Mesendoderm (in vitro differentiated cells): ENCODE results near the gene GOLGA7B.

Experiments used
- DNase-seq: peaks from one replicate; pipeline ENCODE4 v3.0.0; 2013
- H2AK5ac ChIP-seq: 2 replicates; pipeline ENCODE4 v1.6.1; 2013; ENCODE audit warnings: low read length, inconsistent platforms
- H2BK120ac ChIP-seq: 2 replicates; pipeline ENCODE4 v1.6.1; 2013; ENCODE audit warnings: low read depth, mild to moderate bottlenecking, low read length, moderate library complexity, mixed read lengths
- H2BK15ac ChIP-seq: replicated peaks from 2 replicates; pipeline ENCODE4 v1.6.1; 2013; ENCODE audit warnings: low read depth, mild to moderate bottlenecking, moderate library complexity
- H2BK5ac ChIP-seq: 2 replicates; pipeline ENCODE4 v1.6.1; 2013; ENCODE audit warnings: low read length, inconsistent platforms
- H3K18ac ChIP-seq: 2 replicates; pipeline ENCODE4 v1.6.1; 2013; ENCODE audit warnings: mild to moderate bottlenecking, low read length, mixed read lengths
- H3K23ac ChIP-seq: one replicate; pipeline ENCODE4 v1.6.1; 2013; ENCODE audit warnings: low read length
- H3K27ac ChIP-seq: 2 replicates; pipeline ENCODE4 v1.5.1; 2013; ENCODE audit warnings: low read depth, mild to moderate bottlenecking, inconsistent platforms, low read length, moderate library complexity
- H3K27me3 ChIP-seq: 2 replicates; pipeline ENCODE4 v1.6.1; 2013; ENCODE audit warnings: low read length, control low read depth, mild to moderate bottlenecking, inconsistent platforms; ENCODE audit not compliant: insufficient read depth, poor library complexity
- H3K36me3 ChIP-seq: 2 replicates; pipeline ENCODE4 v1.6.1; 2013; ENCODE audit warnings: low read length, inconsistent platforms; ENCODE audit not compliant: control insufficient read depth, insufficient read depth
- H3K4ac ChIP-seq: one replicate; pipeline ENCODE4 v1.6.1; 2013; ENCODE audit warnings: low read depth, mild to moderate bottlenecking, low read length, moderate library complexity
- H3K4me1 ChIP-seq: 2 replicates; pipeline ENCODE4 v1.6.1; 2013; ENCODE audit warnings: low read depth, low read length, inconsistent platforms; ENCODE audit not compliant: control insufficient read depth
- H3K4me2 ChIP-seq: 2 replicates; pipeline ENCODE4 v1.6.1; 2013; ENCODE audit warnings: low read length
- H3K4me3 ChIP-seq: 2 replicates; pipeline ENCODE4 v1.5.1; 2013; ENCODE audit warnings: mild to moderate bottlenecking, low read length
- H3K56ac ChIP-seq: one replicate; pipeline ENCODE4 v1.6.1; 2013; ENCODE audit warnings: low read length
- H3K79me1 ChIP-seq: 2 replicates; pipeline ENCODE4 v1.6.1; 2013; ENCODE audit warnings: low read length, inconsistent platforms
- H3K79me2 ChIP-seq: 2 replicates; pipeline ENCODE4 v1.6.1; 2013; ENCODE audit warnings: mild to moderate bottlenecking, low read length; ENCODE audit not compliant: control insufficient read depth, insufficient read depth
- H3K9ac ChIP-seq: 2 replicates; pipeline ENCODE4 v1.6.1; 2013; ENCODE audit warnings: low read length, inconsistent platforms
- H4K5ac ChIP-seq: one replicate; pipeline ENCODE4 v1.6.1; 2013; ENCODE audit warnings: low read length
- H4K8ac ChIP-seq: one replicate; pipeline ENCODE4 v1.6.1; 2013; ENCODE audit warnings: low read depth, mild to moderate bottlenecking, control low read depth, low read length, moderate library complexity
- WGBS: extraction: QIAGEN DNeasy Blood & Tissue Kit; methylation state at CpG from one replicate; pipeline ENCODE4 v1.1.7; 2013; ENCODE audit warnings: low lambda C conversion rate, missing lambda C conversion rate; ENCODE audit not compliant: insufficient coverage; ENCODE audit errors: extremely low coverage; 5-methylcytosine and 5-hydroxymethylcytosine counted together

The GOLGA7B gene

DNA sequence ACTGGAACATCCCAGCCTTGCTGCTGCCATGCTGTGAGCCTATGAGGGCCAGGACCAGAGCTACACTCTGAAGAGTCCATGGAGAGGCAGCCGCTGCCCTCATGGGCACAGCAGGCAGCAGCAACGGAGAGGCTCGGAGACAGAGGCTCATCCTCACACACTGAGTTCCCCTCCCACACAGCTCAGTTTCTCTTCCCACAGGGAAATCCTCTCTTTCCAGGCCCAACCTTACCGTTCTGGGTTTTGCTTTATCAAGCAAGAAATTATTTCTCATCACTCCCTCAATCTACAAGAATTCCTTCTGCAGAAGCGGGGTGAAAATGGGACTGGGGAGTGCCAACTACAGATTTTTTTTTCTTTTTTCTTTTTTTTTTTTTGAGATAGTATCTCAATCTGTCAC, 36.6 kb downstream of the GOLGA7B start:
- no peak overlapping the region for H3K4ac ChIP-seq
- H3K56ac ChIP-seq, result no peak overlapping the region
- no peaks in the 10 kb centered on the region for H3K36me3 ChIP-seq
- no peaks in the 10 kb centered on the region for H3K79me1 ChIP-seq
- H2BK5ac ChIP-seq, result no peak overlapping the region
- H3K4me2 ChIP-seq, result no peak overlapping the region
- no peak overlapping the region for H3K18ac ChIP-seq
- DNase-seq, result no peak
- no peaks in the 10 kb centered on the region for H3K79me2 ChIP-seq
- no peak overlapping the region for H2BK15ac ChIP-seq
- H3K27me3 ChIP-seq, result no peaks in the 10 kb centered on the region
- H2BK120ac ChIP-seq, result no peak overlapping the region
- H3K27ac ChIP-seq, result no peak overlapping the region
- peaks cover 2% of the 10 kb centered on the region for H3K4me1 ChIP-seq
- no peak overlapping the region for H4K8ac ChIP-seq
- no peak overlapping the region for H3K4me3 ChIP-seq
- H3K23ac ChIP-seq, result no peak overlapping the region
- H2AK5ac ChIP-seq, result no peak overlapping the region
- no CpG with 5 or more reads among the region's 5 CpGs for WGBS
- H3K9ac ChIP-seq, result no peak overlapping the region
- no peak overlapping the region for H4K5ac ChIP-seq

- Histone ChIP-seq H3K27me3 (no peaks in the 10 kb centered on the region), H2BK5ac (no peak overlapping the region), H3K4me1 (peaks cover 2% of the 10 kb centered on the region), H3K9ac (no peak overlapping the region), H2BK15ac (no peak overlapping the region), H3K56ac (no peak overlapping the region), H2BK120ac (no peak overlapping the region), H3K18ac (no peak overlapping the region), H3K27ac (no peak overlapping the region), H3K4ac (no peak overlapping the region), H3K79me2 (no peaks in the 10 kb centered on the region), H2AK5ac (no peak overlapping the region), H4K5ac (no peak overlapping the region), H3K4me2 (no peak overlapping the region), H3K36me3 (no peaks in the 10 kb centered on the region), H3K4me3 (no peak overlapping the region), H3K79me1 (no peaks in the 10 kb centered on the region), H3K23ac (peak overlapping the region; percentile 45), H4K8ac (no peak overlapping the region)
- peak; percentile 56 for DNase-seq
- WGBS, result no CpG with 5 or more reads among the region's 6 CpGs
These were observed 37.8 kb downstream of the GOLGA7B start for GRCh38 chr10:97887399-97887798.

- Histone ChIP-seq H4K5ac (no peak overlapping the region), H3K18ac (no peak overlapping the region), H3K36me3 (no peaks in the 10 kb centered on the region), H3K79me2 (no peaks in the 10 kb centered on the region), H3K4me3 (no peak overlapping the region), H3K4ac (no peak overlapping the region), H4K8ac (no peak overlapping the region), H2BK15ac (no peak overlapping the region), H3K56ac (no peak overlapping the region), H3K79me1 (no peaks in the 10 kb centered on the region), H3K23ac (no peak overlapping the region), H2AK5ac (no peak overlapping the region), H3K9ac (no peak overlapping the region), H3K4me1 (peaks cover 2% of the 10 kb centered on the region), H3K27me3 (no peaks in the 10 kb centered on the region), H3K4me2 (no peak overlapping the region), H3K27ac (no peak overlapping the region), H2BK120ac (no peak overlapping the region), H2BK5ac (no peak overlapping the region)
- no CpG with 5 or more reads among the region's 7 CpGs for WGBS
- DNase-seq, result no peak
These were observed 38.5 kb downstream of the GOLGA7B start for GRCh38 chr10:97888134-97888533.

DNA sequence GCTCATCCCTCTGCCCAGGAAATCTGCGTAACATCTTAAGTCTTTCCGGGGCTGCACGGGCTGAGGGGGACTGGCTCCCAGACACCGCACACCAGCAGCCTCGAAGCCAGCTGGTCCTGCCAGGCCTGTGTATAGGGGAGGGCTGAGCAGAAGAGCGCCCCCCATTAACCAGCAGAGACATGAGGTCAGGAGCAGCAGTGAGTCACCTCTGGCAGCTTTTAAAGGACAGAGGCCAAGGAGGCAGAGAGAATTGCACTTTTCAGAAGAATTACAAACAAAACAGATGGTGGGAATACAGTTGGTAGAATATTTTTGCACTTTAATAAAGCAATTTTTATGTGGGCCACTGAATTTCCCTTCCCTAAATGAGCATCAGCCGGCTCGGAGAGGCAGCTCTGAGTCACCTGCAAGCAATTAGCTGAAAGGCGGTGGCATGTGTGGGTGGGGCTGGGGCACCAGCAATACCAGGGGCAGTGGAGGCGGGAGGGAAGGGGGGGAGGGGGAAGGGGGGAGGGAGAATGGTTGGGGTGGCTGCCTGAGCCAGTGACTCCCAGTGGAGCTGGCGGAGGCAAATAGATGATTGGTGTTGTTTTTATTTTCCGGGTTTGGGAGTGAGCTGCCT, 39.1 kb downstream of the GOLGA7B start:
- Histone ChIP-seq H3K4ac (no peak overlapping the region), H2BK5ac (no peak overlapping the region), H3K9ac (no peak overlapping the region), H3K79me1 (no peaks in the 10 kb centered on the region), H3K27ac (no peak overlapping the region), H2BK15ac (no peak overlapping the region), H3K36me3 (no peaks in the 10 kb centered on the region), H2BK120ac (no peak overlapping the region), H3K4me3 (no peak overlapping the region), H3K4me2 (no peak overlapping the region), H3K18ac (peak overlapping the region; percentile 1), H3K23ac (no peak overlapping the region), H4K8ac (no peak overlapping the region), H3K79me2 (no peaks in the 10 kb centered on the region), H3K56ac (peak overlapping the region; percentile 28), H2AK5ac (no peak overlapping the region), H4K5ac (no peak overlapping the region), H3K4me1 (peaks cover 2% of the 10 kb centered on the region), H3K27me3 (no peaks in the 10 kb centered on the region)
- no CpG with 5 or more reads among the region's 12 CpGs for WGBS
- peak; percentile 79 for DNase-seq

DNA sequence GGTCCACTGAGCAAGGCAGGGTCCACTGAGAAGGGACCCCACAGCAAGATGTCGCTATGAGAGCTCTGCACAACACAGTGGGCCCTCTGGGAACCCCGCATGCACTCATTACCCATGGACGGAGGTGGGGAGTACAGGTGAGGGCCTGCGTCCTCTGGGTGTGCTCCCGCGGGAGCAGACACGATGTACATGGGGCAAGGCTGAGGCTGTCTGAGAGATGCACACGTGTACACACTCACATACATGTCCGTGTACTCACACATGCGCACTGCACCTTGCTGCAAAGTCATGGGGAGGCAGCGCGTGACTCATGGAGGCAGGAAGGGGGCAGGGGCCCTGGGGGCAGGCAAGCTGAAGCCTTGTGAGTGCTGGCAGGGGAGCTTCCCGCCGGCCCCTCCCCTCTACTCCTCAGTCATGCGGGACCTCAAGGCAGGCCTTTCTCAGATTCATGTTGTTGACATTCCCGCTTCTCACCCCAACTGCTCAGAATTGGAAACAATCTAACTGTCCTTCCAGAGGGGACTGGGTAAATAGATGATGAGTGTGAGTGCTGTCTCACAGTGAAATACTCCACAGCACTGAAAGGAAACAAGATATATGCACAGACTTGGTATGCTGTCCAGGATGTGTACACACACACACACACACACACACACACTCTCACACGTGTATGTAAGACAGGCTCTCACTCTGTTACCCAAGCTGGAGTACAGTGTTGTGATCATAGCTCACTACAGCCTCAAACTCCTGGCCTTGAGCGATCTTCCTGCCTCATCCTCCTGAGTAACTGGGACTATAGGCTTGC, 40.0 kb downstream of the GOLGA7B start:
- Histone ChIP-seq H4K5ac (no peak overlapping the region), H3K4me3 (no peak overlapping the region), H2AK5ac (no peak overlapping the region), H3K79me1 (no peaks in the 10 kb centered on the region), H3K56ac (peak overlapping the region; percentile 28), H3K27me3 (no peaks in the 10 kb centered on the region), H3K27ac (no peak overlapping the region), H2BK5ac (no peak overlapping the region), H3K4ac (no peak overlapping the region), H3K79me2 (no peaks in the 10 kb centered on the region), H4K8ac (no peak overlapping the region), H3K4me1 (peaks cover 2% of the 10 kb centered on the region), H3K4me2 (no peak overlapping the region), H3K18ac (peak overlapping the region; percentile 1), H2BK120ac (no peak overlapping the region), H2BK15ac (no peak overlapping the region), H3K9ac (peak overlapping the region; percentile 23), H3K36me3 (no peaks in the 10 kb centered on the region), H3K23ac (no peak overlapping the region)
- WGBS, result no CpG with 5 or more reads among the region's 18 CpGs
- peak; percentile 92 for DNase-seq
